Daoy (cell line): ENCODE results near the gene EED. TPM values are rescaled to one million over a fixed set of nuclear protein-coding genes. Genes with fewer than 3 reads are reported as not detected.
A peak's percentile ranks its signal among the peaks of the same experiment; 100 is the strongest.
"Not testable (repeated sequence)": the region's sequence is repeated elsewhere in the genome, so short reads cannot be mapped to it uniquely, and the experiment has no call there.

Source experiments
- DNase-seq: peaks from one replicate; pipeline ENCODE4 v3.0.0-alpha.2; 2015; ENCODE audit warnings: low read depth
- total RNA-seq: library from RNA; depleted of rRNA; stranded (reverse); fragments of >200 nt; shearing (Covaris generic); gene quantifications from 2 replicates; pipeline ENCODE4 v1.2.3, GENCODE V29; 2014

Gene EED
- total RNA-seq, 1 experiment from 2014 or later, result 33.1 TPM

- DNase-seq, result peak; percentile 4
These were observed 3.1 kb downstream of the EED start for GRCh38 chr11:86247608-86248007.

GRCh38 chr11:86248609-86249008 lies 4.1 kb downstream of the EED start:
- no peak for DNase-seq

- no peak for DNase-seq
These were observed 5.0 kb downstream of the EED start for GRCh38 chr11:86249307-86250098.

DNA sequence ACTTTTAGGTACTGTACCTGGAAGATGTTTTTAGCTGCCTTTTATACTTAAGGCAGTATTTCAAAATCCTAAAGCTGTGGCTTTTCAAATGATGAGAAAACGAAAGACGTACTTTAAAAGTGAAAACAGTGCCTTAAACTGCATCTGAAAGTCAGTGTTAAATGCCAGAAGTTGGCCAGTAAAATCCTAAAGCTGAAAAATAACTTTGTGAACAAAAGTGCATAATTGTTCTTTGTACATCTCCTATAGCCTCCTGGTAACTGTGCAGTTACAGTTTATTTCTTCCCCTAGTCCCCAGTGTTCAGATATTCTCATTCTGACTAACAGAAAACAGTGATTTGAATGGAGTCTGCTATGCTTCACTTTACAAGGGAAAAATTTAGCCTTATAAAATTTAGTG lies 6.8 kb downstream of the EED start:
- DNase-seq, result no peak

GRCh38 chr11:86255896-86256295 lies 11.3 kb downstream of the EED start:
- DNase-seq, result no peak

GRCh38 chr11:86256608-86257007 lies 12.1 kb downstream of the EED start:
- no peak for DNase-seq

DNA sequence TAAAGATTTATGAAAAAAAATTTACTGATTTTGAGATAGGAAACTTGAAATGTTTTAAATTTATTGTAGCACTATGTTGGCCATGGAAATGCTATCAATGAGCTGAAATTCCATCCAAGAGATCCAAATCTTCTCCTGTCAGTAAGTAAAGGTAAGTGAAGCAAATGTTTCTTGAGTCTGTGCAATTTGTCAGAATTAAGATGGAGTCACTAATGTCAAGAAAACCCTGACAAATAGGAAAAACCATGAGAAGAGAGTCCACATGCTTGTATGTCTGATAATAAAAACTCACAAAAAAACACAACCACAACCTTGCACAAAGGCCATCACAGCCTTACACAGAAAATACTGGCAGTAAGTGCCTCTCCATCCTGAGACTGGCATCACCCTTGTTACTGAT lies 12.9 kb downstream of the EED start:
- DNase-seq, result no peak

- no peak for DNase-seq
These were observed 15.2 kb downstream of the EED start for GRCh38 chr11:86259730-86260129.

DNA sequence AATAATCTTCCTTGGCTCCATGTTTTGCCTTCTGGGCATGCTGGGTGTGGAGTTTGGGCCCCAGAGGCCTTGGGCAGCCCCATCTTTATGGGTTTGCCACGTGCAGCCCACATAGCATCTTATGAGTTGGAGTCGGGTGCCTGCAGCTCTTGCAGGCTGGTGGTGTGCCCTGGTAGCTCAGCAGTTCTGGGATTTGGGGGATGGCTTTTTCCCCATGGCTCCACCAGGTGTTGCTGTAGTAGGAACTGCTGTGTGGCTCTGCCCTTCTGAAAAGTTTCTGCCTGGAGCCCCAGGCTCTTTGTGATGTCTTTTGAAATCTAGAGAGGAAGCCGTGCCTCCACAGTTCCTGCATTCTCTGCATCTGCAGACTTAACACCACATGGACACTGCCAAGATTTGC lies 16.8 kb downstream of the EED start:
- no peak for DNase-seq

DNA sequence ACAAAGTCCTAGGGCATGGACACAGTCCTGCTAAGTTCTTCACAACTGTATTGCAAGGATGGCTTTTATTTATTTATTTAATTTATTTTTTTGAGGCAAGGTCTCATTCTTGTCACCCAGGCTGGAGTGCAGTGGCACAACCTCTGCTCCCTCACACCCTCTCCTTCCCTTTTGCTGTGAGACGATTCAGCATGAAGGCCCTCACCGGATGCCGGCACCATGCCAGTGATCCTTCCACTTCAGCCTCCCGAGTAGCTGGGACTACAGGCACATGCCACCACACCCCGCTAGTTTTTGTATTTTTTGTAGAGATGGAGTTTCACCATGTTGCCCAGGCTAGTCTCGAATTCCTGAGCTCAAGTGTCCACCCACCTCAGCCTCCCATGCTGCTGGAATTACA lies 17.8 kb downstream of the EED start:
- no peak for DNase-seq

- no peak for DNase-seq
These were observed 20.1 kb downstream of the EED start for GRCh38 chr11:86264649-86265048.

DNA sequence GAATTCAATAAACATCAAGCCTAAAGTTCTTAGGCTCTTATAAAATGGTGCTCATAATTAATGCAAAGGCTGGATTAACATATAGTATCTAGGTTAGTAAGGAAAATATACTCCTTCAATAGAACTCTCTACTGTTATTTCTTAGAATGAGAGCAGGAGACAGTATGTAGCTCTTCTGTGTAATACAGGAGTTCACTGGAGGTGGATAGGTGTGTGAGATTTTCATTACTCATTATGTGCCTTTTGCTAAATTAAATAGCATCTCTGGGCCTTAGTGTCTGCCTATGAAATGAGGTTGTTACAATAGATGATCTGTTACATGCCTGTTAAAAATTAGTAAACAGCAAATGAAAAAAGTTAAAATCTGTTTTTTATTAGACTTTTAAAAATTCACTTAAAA lies 20.6 kb downstream of the EED start:
- no peak for DNase-seq

- no peak for DNase-seq
These were observed 25.1 kb downstream of the EED start for GRCh38 chr11:86269645-86270044.

GRCh38 chr11:86274503-86274902 lies 29.9 kb downstream of the EED start:
- no peak for DNase-seq

- no peak for DNase-seq
These were observed 30.4 kb downstream of the EED start for GRCh38 chr11:86274999-86275398.

- DNase-seq, result no peak
These were observed 31.2 kb downstream of the EED start for GRCh38 chr11:86275493-86276370.

GRCh38 chr11:86277741-86278140 lies 33.2 kb downstream of the EED start:
- DNase-seq, result no peak

DNA sequence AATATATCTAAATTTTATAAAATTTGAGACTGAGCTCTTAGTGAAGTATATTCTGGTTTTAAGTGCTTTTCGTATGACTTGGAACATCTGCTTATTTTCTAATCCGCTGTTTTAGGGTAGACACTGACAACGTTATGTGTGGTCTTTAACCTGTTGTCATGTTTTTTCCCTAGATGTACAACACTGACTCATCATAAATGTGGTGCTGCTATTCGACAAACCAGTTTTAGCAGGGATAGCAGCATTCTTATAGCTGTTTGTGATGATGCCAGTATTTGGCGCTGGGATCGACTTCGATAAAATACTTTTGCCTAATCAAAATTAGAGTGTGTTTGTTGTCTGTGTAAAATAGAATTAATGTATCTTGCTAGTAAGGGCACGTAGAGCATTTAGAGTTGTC lies 33.7 kb downstream of the EED start:
- DNase-seq, result no peak

DNA sequence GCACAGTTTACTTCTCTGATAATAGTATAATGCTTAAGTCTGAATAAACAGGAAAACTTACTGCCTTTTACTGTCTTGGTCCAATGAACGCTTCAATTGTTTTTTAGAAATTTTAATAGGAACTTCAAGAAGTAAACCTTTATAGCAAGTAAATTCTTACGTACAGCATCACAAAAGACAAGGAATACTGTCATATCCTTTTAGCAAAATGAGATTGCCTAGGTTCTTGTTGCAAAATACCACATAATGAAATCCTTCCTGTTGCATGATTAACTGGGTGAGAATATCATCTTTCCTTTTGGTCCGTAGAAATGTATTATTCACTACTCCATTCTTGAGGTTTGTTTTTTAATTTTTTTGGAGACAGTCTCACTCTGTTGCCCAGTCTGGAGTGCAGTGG lies 35.2 kb downstream of the EED start:
- DNase-seq, result no peak

DNA sequence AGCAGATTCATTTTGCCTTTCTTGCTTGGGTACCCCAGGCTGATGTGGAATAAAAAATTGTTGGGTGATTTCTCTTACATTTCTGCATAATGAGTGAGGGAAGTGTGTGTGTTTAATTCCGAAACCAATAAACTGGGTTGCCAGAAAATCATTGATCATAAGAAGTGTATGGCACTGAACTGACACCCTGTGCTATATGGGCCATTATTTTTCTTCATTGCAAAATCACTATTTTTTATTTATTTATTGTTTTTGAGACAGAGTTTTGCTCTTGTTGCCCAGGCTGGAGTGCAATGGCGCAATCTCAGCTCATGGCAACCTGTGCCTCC lies 42.9 kb downstream of the EED start:
- DNase-seq, result no peak

- no peak for DNase-seq
These were observed 44.4 kb downstream of the EED start for GRCh38 chr11:86288776-86289507.

DNA sequence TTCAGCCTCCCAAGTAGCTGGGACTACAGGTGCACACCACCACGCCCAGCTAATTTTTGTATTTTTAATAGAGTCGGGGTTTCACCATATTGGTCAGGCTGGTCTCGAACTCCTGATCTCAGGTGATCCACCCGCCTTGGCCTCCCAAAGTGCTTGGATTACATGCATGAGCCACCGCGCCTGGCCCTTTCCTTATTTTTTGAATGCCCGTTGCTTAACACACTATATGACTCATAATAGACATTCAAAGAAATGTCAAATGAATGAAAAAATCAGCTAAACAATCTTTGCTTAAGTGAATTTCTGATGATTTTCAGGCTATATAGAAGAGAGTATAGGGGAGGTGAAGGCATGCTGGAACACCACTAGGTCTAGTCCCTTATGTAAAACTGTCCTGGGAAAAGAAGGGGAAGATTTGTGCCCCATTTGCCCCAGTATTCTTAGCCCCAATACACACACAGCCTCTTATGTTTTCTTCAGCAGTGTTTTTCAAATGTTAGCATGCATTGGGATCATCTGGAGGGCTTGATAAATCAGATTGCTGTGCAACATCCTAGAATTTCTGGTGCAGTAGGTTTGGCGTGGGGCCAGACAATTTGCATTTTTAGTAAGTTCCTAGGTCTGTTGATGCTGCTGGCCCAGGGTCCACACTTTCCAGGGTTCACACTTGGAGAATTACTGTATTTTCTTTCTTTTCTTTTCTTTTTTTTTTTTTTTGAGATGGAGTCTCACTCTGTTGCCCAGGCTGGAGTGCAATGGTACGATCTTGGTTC lies 45.1 kb downstream of the EED start:
- not testable (repeated sequence) for DNase-seq
